Sigmoid colon (tissue), 7 donors: ENCODE results near the gene PCDHGC4. TPM values are rescaled to one million over a fixed set of nuclear protein-coding genes. Genes with fewer than 3 reads are reported as not detected.
A peak's percentile ranks its signal among the peaks of the same experiment; 100 is the strongest.

ENCODE experiments used
- DNase-seq: peaks from one replicate; pipeline ENCODE4 v3.0.0-alpha.2; 2019
- H3K27ac ChIP-seq, 4 donors: fragments of 200-600 bp; sonication (generic); one replicate each; pipeline ENCODE4 v1.5.1; 2016 to 2019; ENCODE audit warnings: mild to moderate bottlenecking in 1 of 4
- H3K27me3 ChIP-seq, 3 donors: fragments of 200-600 bp; sonication (generic); one replicate each; pipeline ENCODE4 v1.5.1; 2019; ENCODE audit warnings: mild to moderate bottlenecking in 1 of 3
- H3K36me3 ChIP-seq, 4 donors: fragments of 200-600 bp; sonication (generic); one replicate each; pipeline ENCODE4 v1.5.1; 2016 to 2019
- H3K4me1 ChIP-seq, 4 donors: fragments of 200-600 bp; sonication (generic); one replicate each; pipeline ENCODE4 v1.5.1; 2017 to 2019
- H3K4me3 ChIP-seq, 4 donors: fragments of 200-600 bp; sonication (generic); one replicate each; pipeline ENCODE4 v1.5.1; 2017 to 2019; ENCODE audit warnings: mild to moderate bottlenecking in 2 of 4, moderate library complexity in 1 of 4
- H3K9me3 ChIP-seq, 4 donors: fragments of 200-600 bp in 3 of 4; sonication (generic) in 3 of 4; one replicate each; pipeline versions ENCODE4 v1.5.1 to v1.6.1; 2013 to 2019
- CTCF ChIP-seq, 4 experiments: fragments of 450-650 bp in 3 of 4; fragments of 200-600 bp in 1 of 4; IDR thresholded peaks; one replicate each; pipeline ENCODE4 v1.5.1; 2016 to 2019; ENCODE audit warnings: antibody characterized with exemption in 4 of 4, mild to moderate bottlenecking in 3 of 4, moderate library complexity in 2 of 4
- EP300 ChIP-seq, 4 donors: sonication (generic); formaldehyde crosslinking; IDR thresholded peaks; one replicate each; pipeline ENCODE4 v1.6.1; 2017; ENCODE audit warnings: antibody characterized with exemption in 4 of 4
- POLR2A ChIP-seq, 2 donors: fragments of 450-650 bp; IDR thresholded peaks; one replicate each; pipeline ENCODE4 v1.6.1; 2016; ENCODE audit warnings: antibody characterized with exemption in 2 of 2, mild to moderate bottlenecking in 2 of 2, moderate library complexity in 2 of 2
- POLR2AphosphoS5 ChIP-seq, 4 donors: sonication (generic); formaldehyde crosslinking; IDR thresholded peaks; one replicate each; pipeline ENCODE4 v1.6.1; 2017; ENCODE audit warnings: antibody characterized with exemption in 4 of 4
- WGBS, 2 donors: extraction: QIAGEN DNeasy Blood & Tissue Kit; methylation state at CpG; one replicate each; pipeline ENCODE4 v1.1.7; 2013; 5-methylcytosine and 5-hydroxymethylcytosine counted together
- intact Hi-C: fragments of 100-400 bp; cut with DNase I; formaldehyde crosslinking; loops from one replicate; pipeline ENCODE4 v1.15.1; 2023
- polyA plus RNA-seq, 3 donors: library from polyadenylated mRNA; stranded (reverse); fragments of 200-250 nt; gene quantifications; one replicate each; pipeline ENCODE4 v1.2.3, GENCODE V29; 2013
- total RNA-seq, 4 donors: library from RNA; depleted of rRNA; stranded (reverse); fragments of >200 nt; gene quantifications; one replicate each; pipeline ENCODE4 v1.1.0, GENCODE V29; 2016
- donor health status: healthy with polysubstance abuse.
- donor health status: Bipolar disorder and iron deficiency.
- donor health status: healthy.

Gene PCDHGC4
- total and polyA plus RNA-seq, 7 donors: 0.47 to 8.6 (median 3.0) TPM; not detected in 2

- H3K36me3 ChIP-seq: no peaks in the 10 kb centered on the region
- peak overlapping the region in 2 of 4 donors; percentile 2 to 39 for H3K27ac ChIP-seq
- peaks cover 0 to 50% (median 32%) of the 10 kb centered on the region in 4 donors for H3K4me1 ChIP-seq
- H3K4me3 ChIP-seq: no peak overlapping the region
- TF ChIP-seq POLR2A (IDR thresholded peaks at IDR 0.05) (no peak), CTCF (IDR thresholded peaks at IDR 0.05) (no peak), POLR2AphosphoS5 (IDR thresholded peaks at IDR 0.05) (no peak), EP300 (IDR thresholded peaks at IDR 0.05) (no peak)
- no peak for DNase-seq
- no peaks in the 10 kb centered on the region for H3K9me3 ChIP-seq
- 88 to 89% methylated on average over 11 of the region's 11 CpGs for WGBS, 2 donors
- no peaks in the 10 kb centered on the region for H3K27me3 ChIP-seq
- intact Hi-C loops: no loop called here
Measured at GRCh38 chr5:141517880-141518617, 33.2 kb downstream of the PCDHGC4 start.

GRCh38 chr5:141518618-141519015 lies 33.8 kb downstream of the PCDHGC4 start:
- Histone ChIP-seq H3K4me1 (peaks cover 0 to 51% (median 31%) of the 10 kb centered on the region in 4 donors), H3K27ac (no peak overlapping the region), H3K9me3 (no peaks in the 10 kb centered on the region), H3K27me3 (no peaks in the 10 kb centered on the region), H3K36me3 (no peaks in the 10 kb centered on the region), H3K4me3 (no peak overlapping the region)
- intact Hi-C loops: no loop called here
- DNase-seq: no peak
- no peak for TF ChIP-seq POLR2A (IDR thresholded peaks at IDR 0.05)
- TF ChIP-seq EP300 (IDR thresholded peaks at IDR 0.05): no peak
- no peak for TF ChIP-seq POLR2AphosphoS5 (IDR thresholded peaks at IDR 0.05)
- TF ChIP-seq CTCF (IDR thresholded peaks at IDR 0.05): no peak
- 95 to 100% methylated on average over 1 of the region's 1 CpG for WGBS, 2 donors

- intact Hi-C loops: no loop called here
- 81 to 86% methylated on average over 3 of the region's 3 CpGs for WGBS, 2 donors
Measured at GRCh38 chr5:141519605-141520565, 35.1 kb downstream of the PCDHGC4 start.

More at GRCh38 chr5:141519605-141520565, 35.1 kb downstream of the PCDHGC4 start:
- no peaks in the 10 kb centered on the region for H3K36me3 ChIP-seq
- TF ChIP-seq CTCF (IDR thresholded peaks at IDR 0.05) (no peak), POLR2AphosphoS5 (IDR thresholded peaks at IDR 0.05) (no peak), EP300 (IDR thresholded peaks at IDR 0.05) (no peak), POLR2A (IDR thresholded peaks at IDR 0.05) (no peak)
- no peaks in the 10 kb centered on the region for H3K27me3 ChIP-seq
- H3K9me3 ChIP-seq: no peaks in the 10 kb centered on the region
- peaks cover 0 to 52% (median 28%) of the 10 kb centered on the region in 4 donors for H3K4me1 ChIP-seq
- peak overlapping the region; percentile 52 to 68 (median 61) for H3K27ac ChIP-seq
- no peak for DNase-seq
- H3K4me3 ChIP-seq: no peak overlapping the region
